Stromal cell of bone marrow (primary cell): Measurements from ENCODE around the gene ARRB1.
"Not testable (repeated sequence)": the region's sequence is repeated elsewhere in the genome, so short reads cannot be mapped to it uniquely, and the experiment has no call there.

Source experiments
- DNase-seq: peaks from one replicate; pipeline ENCODE4 v3.0.0-alpha.2; 2012; ENCODE audit warnings: low read depth

ARRB1 gene

GRCh38 chr11:75323609-75324008, 27.9 kb downstream of the ARRB1 start:
- DNase-seq: no peak

GRCh38 chr11:75320643-75321042, 30.8 kb downstream of the ARRB1 start:
- no peak for DNase-seq

- DNase-seq: no peak
These were observed 31.3 kb downstream of the ARRB1 start for GRCh38 chr11:75320046-75320618.

DNA sequence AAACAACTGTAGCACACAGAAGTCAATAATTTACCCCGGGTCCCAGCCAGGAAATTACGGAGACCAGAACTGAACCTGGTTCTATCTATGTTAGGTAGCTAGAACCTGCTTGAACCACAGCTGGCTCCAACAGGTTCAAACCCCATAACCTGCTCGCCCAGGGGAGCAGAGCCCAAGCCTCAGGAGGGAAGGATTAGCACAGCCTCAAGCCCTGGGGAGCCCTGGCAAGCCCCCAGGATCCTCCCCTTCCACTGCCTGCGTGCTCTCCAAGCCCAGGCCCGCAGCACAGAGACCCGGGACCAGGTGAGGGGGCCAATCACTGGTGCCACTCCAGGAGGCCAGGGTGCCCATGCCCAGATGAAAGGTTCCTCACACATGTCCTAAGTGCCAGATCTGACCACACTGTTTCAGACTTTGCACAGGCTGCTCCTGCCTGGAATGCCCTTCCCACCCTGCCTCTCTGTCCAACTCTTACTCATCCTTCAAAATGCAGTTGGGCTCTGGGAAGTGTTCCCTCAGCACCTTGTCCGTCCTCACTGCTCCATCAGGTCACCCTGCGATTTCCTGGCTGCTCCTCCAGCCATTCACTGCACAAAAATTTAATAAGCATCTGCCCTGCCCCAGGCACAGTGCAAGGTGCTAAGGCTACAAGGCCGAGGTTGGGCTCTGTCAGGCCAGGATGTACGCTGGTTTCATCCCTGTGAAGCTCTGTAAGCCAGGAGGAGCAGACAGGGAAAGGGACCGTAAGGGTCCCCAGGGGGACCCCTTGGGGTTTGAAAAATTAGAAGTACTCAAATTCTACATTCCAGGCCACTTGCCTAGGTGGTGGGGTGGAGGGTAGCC, 32.2 kb downstream of the ARRB1 start:
- no peak for DNase-seq

GRCh38 chr11:75317446-75318122, 33.9 kb downstream of the ARRB1 start:
- DNase-seq: no peak

GRCh38 chr11:75315439-75315805, 36.0 kb downstream of the ARRB1 start:
- DNase-seq: no peak

GRCh38 chr11:75314771-75315438, 36.6 kb downstream of the ARRB1 start:
- no peak for DNase-seq

DNA sequence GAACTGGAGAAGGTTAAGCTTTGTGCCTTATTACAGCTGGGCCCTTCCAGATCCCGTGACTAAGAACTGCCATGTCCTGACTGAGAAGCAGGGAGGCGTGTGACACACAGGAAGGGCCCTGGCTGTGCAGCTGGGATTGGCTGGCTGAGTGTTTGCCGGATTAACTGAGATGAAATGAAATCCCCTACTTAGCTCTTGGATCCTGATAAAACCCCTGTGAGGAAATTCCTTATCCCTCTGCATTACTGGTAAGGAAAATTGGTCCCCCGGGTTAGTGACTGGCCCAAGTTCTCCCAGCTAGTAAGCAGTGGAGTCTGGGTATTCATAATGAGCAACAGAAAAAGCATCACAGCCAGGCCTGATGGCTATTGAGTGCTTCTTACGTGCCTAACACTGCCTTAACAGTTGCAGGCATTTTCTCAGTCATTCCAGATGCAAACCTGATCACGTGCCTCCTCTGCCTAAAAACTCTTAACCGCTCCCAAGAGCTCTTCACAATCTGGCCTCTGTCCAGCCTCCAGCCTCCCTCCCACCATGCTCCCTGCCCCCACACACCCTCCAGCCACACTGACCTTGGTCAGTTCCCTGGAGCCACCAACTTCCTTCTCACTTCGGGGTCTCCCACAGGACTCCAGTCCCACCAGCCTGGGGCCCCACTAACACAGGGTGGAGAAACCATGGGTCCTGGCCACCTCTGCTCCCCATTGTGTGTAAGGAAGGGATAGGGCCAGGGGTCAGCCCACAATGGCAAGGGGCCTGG, 37.8 kb downstream of the ARRB1 start:
- peak; percentile 72 for DNase-seq

DNA sequence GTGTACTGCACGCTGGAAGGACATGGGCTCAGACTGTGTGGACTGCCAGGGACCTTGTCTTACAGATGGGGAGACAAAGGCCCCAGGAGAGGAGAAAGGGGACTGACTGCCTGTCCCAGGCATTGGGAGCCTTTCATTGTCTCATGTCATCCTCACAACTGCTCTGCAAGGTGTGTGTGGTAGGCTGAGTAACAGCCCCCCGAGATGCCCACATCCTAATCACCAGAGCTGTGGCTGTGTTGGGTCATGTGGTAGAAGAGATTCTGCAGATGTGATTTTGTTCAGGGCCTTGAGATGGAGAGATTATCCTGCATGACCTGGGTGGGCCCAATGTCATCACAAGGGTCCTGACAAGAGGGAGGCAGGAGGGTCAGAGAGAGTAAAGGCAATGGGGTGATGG, 39.1 kb downstream of the ARRB1 start:
- DNase-seq: no peak

- DNase-seq: peak; percentile 91
These were observed 39.6 kb downstream of the ARRB1 start for GRCh38 chr11:75311858-75312288.

GRCh38 chr11:75308986-75309385, 42.5 kb downstream of the ARRB1 start:
- no peak for DNase-seq

DNA sequence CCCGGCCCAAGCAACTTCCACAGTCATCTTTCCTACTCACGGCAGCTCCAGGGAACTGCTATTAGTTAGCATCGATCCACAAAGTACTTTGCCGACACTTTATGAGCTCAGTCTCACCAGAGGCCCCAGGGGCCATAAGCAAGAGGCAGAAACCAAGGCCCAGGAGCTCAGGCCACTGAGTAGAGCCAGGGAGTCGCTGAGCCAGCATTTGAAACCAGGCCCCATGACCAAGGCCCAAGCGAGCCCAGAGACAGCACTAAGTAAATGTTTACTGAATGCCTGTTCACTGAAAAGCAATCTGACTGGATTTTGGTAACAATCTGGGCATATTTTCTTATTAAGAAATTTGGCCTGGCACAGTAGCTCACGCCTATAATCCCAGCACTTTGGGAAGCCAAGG, 43.3 kb downstream of the ARRB1 start:
- DNase-seq: peak; percentile 66

- no peak for DNase-seq
These were observed 44.4 kb downstream of the ARRB1 start for GRCh38 chr11:75307058-75307457.

- no peak for DNase-seq
These were observed 44.9 kb downstream of the ARRB1 start for GRCh38 chr11:75306529-75306928.

DNA sequence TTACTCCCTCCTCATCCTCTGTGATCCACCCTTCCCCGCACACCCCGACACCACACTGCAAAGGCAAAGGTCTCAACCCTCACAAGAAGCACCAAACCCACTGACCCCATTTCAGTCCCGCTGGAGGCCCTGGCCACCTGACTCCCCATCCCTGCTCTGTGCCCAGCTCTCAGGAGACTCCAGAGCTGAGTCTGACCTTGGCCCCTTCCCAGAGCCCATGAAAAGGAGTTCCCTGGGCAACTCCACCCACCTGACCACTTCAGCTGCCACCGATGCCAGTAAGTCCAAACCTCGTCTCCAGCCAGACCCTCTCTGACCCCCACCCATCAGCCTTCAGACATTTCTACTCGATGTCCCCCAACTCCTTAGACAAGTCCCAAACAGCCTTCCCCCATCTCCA, 45.5 kb downstream of the ARRB1 start:
- no peak for DNase-seq

- DNase-seq: no peak
These were observed 46.0 kb downstream of the ARRB1 start for GRCh38 chr11:75305452-75305851.

- DNase-seq: not testable (repeated sequence)
These were observed 46.5 kb downstream of the ARRB1 start for GRCh38 chr11:75304941-75305340.

DNA sequence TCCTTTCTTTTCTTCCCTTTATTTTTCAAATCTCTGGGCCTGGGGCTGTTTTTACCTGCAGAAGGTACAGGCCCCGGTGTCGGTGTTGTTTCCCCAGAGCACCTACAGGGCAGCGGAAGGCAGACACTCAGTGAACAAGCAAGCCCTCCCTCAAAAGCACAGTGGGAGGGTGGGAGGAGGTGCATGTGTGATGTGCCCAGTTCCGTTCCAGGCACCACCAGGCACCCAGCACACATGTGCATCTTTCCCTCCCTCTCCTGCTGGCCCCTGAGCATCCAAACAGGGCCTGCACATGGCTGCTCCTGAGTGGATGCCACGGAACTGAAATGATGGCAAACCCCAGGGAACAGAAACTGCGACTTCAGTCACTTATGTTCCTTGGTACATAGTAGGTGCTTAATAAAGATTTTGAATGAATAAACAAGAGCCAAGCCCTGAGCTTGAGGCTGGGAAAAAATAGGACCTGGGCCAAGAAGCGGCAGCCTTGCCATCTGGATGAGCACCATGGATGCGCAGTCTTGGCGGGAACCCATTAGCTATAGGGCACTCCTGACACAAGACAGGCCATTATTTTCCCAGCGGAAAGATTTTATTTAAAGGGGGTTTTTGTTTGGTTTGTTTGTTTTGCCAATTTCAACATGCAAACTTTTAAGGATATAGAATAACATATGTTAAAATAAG, 47.8 kb downstream of the ARRB1 start:
- no peak for DNase-seq

DNA sequence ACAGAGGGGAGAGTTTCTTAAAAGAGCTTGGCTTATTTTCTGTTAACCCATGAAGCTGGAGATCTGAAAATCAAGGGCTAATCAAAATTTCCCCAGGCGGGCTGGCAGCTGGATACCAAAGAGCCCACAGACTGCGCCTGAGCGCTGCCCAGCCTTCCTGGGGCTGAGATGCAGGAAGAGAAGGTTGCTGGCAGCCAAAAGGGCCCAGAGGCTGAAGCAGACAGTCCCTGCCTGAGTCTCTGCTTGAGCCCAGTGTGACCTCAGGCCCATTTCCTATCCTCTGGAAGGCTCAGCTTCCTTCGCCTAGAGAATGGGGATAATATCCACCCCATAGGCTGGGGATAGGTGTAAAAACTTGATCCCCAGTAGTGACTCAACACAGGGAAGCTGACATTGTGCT, 49.1 kb downstream of the ARRB1 start:
- no peak for DNase-seq

GRCh38 chr11:75301601-75302345, 49.7 kb downstream of the ARRB1 start:
- DNase-seq: no peak

DNA sequence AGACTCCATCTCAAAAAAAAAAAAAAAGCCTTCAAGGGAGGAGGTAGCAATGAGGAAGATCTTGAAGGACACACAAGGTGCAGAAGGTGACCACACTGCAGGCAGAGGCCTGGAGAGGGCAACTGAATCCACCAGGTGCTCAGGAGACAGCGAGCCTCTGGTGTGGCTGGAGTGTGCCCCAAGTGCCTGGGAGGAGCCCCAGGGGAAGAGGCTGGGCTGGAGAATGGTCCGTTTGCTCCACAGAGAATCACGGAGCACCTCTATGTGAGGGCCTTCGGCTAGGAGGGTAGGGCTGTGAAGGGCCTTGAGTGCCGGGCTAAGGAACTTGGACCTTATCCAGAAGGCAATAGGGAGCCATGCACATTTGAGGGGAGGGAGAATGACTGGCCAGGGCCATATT, 50.3 kb downstream of the ARRB1 start:
- DNase-seq: no peak
